Middle frontal gyrus (tissue), 1 donor: ENCODE data around the gene PLK1.

ENCODE experiments used
- DNase-seq: peaks from one replicate; pipeline ENCODE4 v3.0.0-alpha.2; 2015; ENCODE audit warnings: low spot score; ENCODE audit errors: extremely low spot score

PLK1 gene

GRCh38 chr16:23679274-23679985 is 741 bp downstream of the PLK1 start:
- no peak for DNase-seq

DNA sequence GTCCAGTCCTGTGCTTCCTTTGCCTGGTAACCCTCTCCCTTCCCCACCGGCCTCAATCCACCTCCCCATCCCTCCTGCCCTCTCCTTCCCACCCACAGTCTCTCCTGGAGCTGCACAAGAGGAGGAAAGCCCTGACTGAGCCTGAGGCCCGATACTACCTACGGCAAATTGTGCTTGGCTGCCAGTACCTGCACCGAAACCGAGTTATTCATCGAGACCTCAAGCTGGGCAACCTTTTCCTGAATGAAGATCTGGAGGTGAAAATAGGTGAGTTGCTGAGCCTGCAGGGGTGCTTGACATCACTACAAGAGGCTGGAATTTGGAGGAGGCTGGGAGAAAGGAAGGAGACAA is 1.3 kb downstream of the PLK1 start:
- no peak for DNase-seq

- DNase-seq: no peak
Observed at GRCh38 chr16:23682181-23682580, 3.5 kb downstream of the PLK1 start.

GRCh38 chr16:23683487-23683886 is 4.8 kb downstream of the PLK1 start:
- DNase-seq: no peak

GRCh38 chr16:23687034-23687808 is 8.5 kb downstream of the PLK1 start:
- DNase-seq: no peak

DNA sequence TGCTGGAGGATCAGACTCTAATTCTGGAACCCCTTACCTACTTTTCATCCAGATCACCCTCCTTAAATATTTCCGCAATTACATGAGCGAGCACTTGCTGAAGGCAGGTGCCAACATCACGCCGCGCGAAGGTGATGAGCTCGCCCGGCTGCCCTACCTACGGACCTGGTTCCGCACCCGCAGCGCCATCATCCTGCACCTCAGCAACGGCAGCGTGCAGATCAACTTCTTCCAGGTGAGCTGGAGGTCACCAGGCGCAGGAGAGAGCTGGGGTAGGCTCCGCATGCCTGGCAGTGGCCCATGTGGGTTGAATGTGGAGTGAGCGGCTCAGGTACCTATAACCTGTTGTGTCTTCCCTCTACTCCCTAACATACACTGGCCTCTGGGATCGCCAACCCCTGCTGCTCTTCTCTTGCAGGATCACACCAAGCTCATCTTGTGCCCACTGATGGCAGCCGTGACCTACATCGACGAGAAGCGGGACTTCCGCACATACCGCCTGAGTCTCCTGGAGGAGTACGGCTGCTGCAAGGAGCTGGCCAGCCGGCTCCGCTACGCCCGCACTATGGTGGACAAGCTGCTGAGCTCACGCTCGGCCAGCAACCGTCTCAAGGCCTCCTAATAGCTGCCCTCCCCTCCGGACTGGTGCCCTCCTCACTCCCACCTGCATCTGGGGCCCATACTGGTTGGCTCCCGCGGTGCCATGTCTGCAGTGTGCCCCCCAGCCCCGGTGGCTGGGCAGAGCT is 10.9 kb downstream of the PLK1 start:
- no peak for DNase-seq

DNA sequence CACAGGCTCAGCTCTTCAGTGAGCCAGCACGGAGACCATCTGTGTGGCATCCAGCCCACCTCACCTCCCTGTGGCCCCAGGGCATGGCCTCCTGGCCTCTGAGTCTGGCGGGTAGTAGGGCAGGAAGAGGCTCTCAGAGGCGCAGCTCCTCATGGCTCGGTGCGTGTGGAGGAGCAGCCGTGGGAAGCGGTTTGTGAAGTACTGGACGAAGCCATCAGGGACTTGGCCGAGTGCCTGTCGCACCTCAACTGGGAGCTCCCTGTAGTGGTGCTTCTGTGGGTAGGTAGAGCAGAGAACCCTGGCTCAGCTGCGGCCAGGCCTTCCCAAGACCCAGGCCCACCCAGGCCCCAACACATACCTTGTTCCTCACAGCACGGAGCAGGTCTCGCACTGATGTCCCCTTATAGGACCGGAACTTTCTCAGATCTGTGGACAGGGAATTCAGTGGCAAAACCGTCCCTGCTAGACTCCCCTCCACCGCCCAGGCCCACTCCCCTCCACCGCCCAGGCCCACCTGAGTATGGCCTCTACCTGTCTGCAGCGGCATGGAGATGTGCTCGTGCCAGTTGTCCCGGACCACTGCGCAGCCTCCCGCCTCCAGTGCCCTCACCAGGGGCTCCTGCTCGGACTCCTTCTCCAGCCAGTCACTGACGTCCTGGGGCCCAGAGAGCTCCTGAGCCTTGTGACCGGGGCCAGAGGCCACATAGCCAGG is 12.2 kb downstream of the PLK1 start:
- no peak for DNase-seq

GRCh38 chr16:23691483-23692189 is 12.9 kb downstream of the PLK1 start:
- no peak for DNase-seq

DNA sequence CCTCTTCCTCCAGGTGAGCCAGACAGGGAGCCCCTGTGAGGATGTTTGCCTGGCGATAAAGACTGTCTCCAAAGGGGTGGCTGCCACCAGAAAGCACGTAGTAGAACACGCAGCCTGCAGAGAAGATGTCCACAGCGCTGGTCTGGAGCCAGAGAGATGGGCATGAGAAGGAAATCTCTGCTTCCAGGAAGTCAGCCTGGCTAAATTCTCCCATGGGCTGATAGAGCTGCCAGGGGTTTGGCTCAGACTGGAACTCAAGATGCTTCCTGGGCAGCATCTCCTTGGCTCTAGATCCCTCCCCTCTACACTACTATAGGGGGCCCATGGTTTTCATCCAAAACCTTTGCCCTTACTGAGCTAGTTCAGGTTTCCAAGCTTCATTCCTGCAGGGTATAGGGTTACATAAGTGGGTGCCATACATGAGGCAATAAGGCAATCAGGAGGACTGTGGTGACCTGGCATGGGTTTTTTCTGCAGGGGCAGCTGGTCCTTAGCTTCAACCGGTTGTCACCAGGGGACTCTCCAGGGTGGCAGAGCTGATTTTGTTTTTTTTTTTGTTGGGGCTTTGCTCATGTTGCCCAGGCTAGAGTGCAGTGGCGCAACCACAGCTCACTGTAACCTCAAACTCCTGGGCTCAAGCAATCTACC is 13.6 kb downstream of the PLK1 start:
- no peak for DNase-seq

DNA sequence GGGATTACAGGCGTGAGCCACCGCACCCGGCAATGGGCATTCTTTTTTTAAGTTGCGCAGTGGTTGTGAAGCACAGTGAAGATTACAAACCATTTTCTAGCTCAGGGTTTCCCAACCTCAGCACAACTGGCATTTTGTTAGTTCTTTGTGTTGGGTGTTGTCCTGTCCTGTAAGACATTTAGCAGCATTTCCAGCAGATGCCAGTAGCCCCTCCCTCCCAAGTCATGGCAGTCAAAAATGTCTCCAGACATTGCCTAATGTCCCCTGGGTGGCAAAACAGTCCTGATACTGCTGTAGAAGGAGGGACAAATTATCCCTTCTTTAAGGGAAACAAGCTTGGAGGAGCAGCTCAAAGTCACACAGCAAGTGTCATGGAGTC is 15.6 kb downstream of the PLK1 start:
- no peak for DNase-seq

- DNase-seq: no peak
Observed at GRCh38 chr16:23694644-23695373, 16.1 kb downstream of the PLK1 start.

- no peak for DNase-seq
Observed at GRCh38 chr16:23695756-23696155, 17.1 kb downstream of the PLK1 start.

GRCh38 chr16:23699100-23699499 is 20.4 kb downstream of the PLK1 start:
- DNase-seq: no peak

GRCh38 chr16:23700093-23700492 is 21.4 kb downstream of the PLK1 start:
- no peak for DNase-seq

DNA sequence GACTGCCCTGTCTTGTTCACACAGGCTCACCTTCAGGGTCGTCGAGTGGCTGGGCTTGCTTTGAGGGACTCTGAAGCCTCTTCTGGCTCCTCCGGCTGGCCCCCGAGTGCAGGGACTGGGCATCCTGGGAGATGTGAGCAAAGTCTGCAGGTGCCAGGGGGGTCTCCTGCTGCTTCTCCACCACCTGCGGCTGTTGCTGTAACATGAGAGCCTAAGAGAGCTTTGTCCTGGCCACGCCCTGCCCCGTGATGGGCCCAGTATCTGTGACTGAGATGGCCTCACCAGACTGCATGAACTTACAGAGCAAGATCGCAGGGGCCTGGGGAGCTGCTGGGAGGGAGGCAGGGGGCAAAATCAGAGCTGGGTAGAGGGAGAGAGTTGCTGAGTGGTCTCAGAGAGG is 21.8 kb downstream of the PLK1 start:
- no peak for DNase-seq

GRCh38 chr16:23701045-23701444 is 22.4 kb downstream of the PLK1 start:
- no peak for DNase-seq

DNA sequence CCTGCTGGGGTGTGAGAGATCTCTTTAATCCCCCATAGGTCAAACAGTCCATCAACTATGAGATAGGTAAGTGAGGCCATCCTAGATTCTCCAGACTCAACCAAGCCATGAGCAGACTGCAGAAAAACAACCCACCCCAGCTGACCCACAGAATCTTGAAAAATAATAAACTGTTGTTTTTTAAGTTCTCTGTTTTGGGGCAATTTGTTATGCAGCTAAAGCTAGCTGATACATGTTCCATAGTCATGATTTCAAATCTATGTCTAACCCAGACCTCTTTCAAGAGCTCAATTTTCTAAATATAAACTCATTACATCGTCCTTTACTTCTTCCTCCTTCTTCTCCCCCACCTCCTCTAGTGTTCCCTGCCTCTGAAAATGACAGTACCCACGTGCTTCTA is 24.3 kb downstream of the PLK1 start:
- DNase-seq: no peak

DNA sequence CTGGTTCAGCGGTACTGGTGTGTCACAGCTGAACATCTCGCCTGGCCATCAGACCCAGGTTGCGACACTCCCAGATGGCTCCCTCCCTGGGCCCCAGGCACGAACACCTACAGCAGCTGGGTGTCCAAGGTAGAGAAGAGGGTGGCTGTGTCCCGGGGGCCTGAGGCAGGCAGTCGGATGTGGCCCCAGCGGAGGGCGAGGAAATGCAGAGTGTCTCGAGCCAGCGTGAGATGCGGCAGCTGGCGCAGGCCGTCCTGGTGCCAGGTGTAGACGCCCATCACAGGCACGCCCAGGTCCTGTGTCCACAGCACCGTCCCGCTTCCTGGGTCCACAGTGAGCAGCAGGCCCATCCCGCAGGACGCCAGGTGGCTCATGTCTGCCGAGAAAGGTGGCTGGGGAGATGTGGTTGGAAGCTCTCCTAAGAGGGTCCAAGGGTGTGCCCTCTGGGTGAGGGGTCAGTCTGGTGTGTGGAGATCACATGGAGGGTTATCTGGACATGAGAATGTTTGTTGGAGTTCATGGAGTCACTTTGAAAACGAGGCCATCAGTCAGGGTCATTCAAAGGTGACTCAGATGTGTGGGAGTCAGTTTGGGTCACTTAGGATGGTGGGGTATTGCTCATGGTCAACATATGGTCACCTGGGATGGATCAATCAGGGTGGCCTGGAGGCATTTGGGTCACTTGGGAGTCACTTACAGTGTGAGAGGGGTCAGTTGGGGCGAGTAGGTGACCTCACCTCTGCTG is 26.3 kb downstream of the PLK1 start:
- DNase-seq: no peak

DNA sequence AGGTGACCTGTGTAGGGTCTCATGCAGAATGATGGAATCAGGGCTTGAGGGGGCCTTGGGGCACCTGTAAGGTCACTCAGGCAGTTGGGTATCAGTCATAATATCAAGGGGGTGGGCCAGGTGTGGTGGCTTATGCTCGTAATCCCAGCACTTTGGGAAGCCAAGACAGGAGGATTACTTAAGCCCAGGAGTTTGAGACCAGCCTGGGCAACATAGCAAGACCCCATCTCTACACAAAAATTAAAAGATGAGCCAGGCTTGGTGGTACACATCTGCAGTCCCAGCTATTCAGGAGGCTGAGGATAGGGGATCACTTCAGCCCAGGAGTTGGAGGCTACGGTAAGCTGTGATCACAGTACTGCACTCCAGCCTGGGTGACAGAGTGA is 26.8 kb downstream of the PLK1 start:
- DNase-seq: no peak
